ENCODE results near the gene KAT6B.

The KAT6B gene

GRCh38 chr10:74880041-74880440 lies 53.6 kb downstream of the KAT6B start:
- H2AFZ ChIP-seq = no peak overlapping the region
- H3K27ac ChIP-seq = no peak overlapping the region
- no peak overlapping the region for H3K4me2 ChIP-seq (ENCODE audit: low read length)
- no peak for TF ChIP-seq CTCF (IDR thresholded peaks at IDR 0.05)
- H3K4me3 ChIP-seq (ENCODE audit: low read depth, low read length) = no peak overlapping the region
- H3K4me1 ChIP-seq = peaks cover 4% of the 10 kb centered on the region
- peaks cover 70% of the 10 kb centered on the region for H3K79me2 ChIP-seq
- no peaks in the 10 kb centered on the region for H3K9me3 ChIP-seq (ENCODE audit: control insufficient read depth, low read length)
- no peak overlapping the region for H3K9ac ChIP-seq
- H3K27me3 ChIP-seq (ENCODE audit: control insufficient read depth, insufficient read depth, low read length) = no peaks in the 10 kb centered on the region
- H3K36me3 ChIP-seq (ENCODE audit: control insufficient read depth, insufficient read depth, low read length) = no peaks in the 10 kb centered on the region

GRCh38 chr10:74881253-74881884 lies 55.0 kb downstream of the KAT6B start:
- Histone ChIP-seq H3K36me3 (ENCODE audit: control insufficient read depth, insufficient read depth, low read length) (no peaks in the 10 kb centered on the region), H3K27me3 (ENCODE audit: control insufficient read depth, insufficient read depth, low read length) (no peaks in the 10 kb centered on the region), H3K4me3 (ENCODE audit: low read depth, low read length) (no peak overlapping the region), H3K27ac (no peak overlapping the region), H3K4me1 (peaks cover 7% of the 10 kb centered on the region), H3K9ac (no peak overlapping the region), H3K9me3 (ENCODE audit: control insufficient read depth, low read length) (no peaks in the 10 kb centered on the region), H2AFZ (no peak overlapping the region), H3K79me2 (peaks cover 66% of the 10 kb centered on the region), H3K4me2 (ENCODE audit: low read length) (no peak overlapping the region)
- no peak for TF ChIP-seq CTCF (IDR thresholded peaks at IDR 0.05)

GRCh38 chr10:74882427-74882826 lies 56.0 kb downstream of the KAT6B start:
- Histone ChIP-seq H3K27me3 (ENCODE audit: control insufficient read depth, insufficient read depth, low read length) (no peaks in the 10 kb centered on the region), H3K4me2 (ENCODE audit: low read length) (no peak overlapping the region), H3K27ac (no peak overlapping the region), H3K79me2 (peaks cover 73% of the 10 kb centered on the region), H3K4me1 (peaks cover 7% of the 10 kb centered on the region), H3K9me3 (ENCODE audit: control insufficient read depth, low read length) (no peaks in the 10 kb centered on the region), H3K9ac (no peak overlapping the region), H3K36me3 (ENCODE audit: control insufficient read depth, insufficient read depth, low read length) (no peaks in the 10 kb centered on the region), H2AFZ (no peak overlapping the region), H3K4me3 (ENCODE audit: low read depth, low read length) (no peak overlapping the region)
- no peak for TF ChIP-seq CTCF (IDR thresholded peaks at IDR 0.05)

GRCh38 chr10:74882831-74883230 lies 56.4 kb downstream of the KAT6B start:
- TF ChIP-seq CTCF (IDR thresholded peaks at IDR 0.05) = no peak
- Histone ChIP-seq H3K79me2 (peaks cover 77% of the 10 kb centered on the region), H3K36me3 (ENCODE audit: control insufficient read depth, insufficient read depth, low read length) (no peaks in the 10 kb centered on the region), H3K4me3 (ENCODE audit: low read depth, low read length) (no peak overlapping the region), H3K4me1 (peaks cover 10% of the 10 kb centered on the region), H3K27me3 (ENCODE audit: control insufficient read depth, insufficient read depth, low read length) (no peaks in the 10 kb centered on the region), H3K27ac (no peak overlapping the region), H3K9me3 (ENCODE audit: control insufficient read depth, low read length) (no peaks in the 10 kb centered on the region), H3K4me2 (ENCODE audit: low read length) (no peak overlapping the region), H2AFZ (no peak overlapping the region), H3K9ac (no peak overlapping the region)

GRCh38 chr10:74883428-74883827 lies 57.0 kb downstream of the KAT6B start:
- H3K9me3 ChIP-seq (ENCODE audit: control insufficient read depth, low read length) = no peaks in the 10 kb centered on the region
- no peak overlapping the region for H3K27ac ChIP-seq
- peaks cover 74% of the 10 kb centered on the region for H3K79me2 ChIP-seq
- H3K9ac ChIP-seq = no peak overlapping the region
- no peak for TF ChIP-seq CTCF (IDR thresholded peaks at IDR 0.05)
- H3K27me3 ChIP-seq (ENCODE audit: control insufficient read depth, insufficient read depth, low read length) = no peaks in the 10 kb centered on the region
- no peak overlapping the region for H3K4me2 ChIP-seq (ENCODE audit: low read length)
- H3K36me3 ChIP-seq (ENCODE audit: control insufficient read depth, insufficient read depth, low read length) = no peaks in the 10 kb centered on the region
- H2AFZ ChIP-seq = no peak overlapping the region
- peaks cover 12% of the 10 kb centered on the region for H3K4me1 ChIP-seq
- no peak overlapping the region for H3K4me3 ChIP-seq (ENCODE audit: low read depth, low read length)

All from parathyroid adenoma (tissue), 2 donors.